AG04449 (cell line): Measurements from ENCODE around the gene COTL1.
"Not testable (repeated sequence)": the region's sequence is repeated elsewhere in the genome, so short reads cannot be mapped to it uniquely, and the experiment has no call there.

Experiments used
- CTCF ChIA-PET: fragments of 350-600 bp; formaldehyde crosslinking; extraction: SDS; loops from one replicate; lab custom pipeline; 2021; ENCODE audit warnings: antibody characterized with exemption; lab: Yijun Ruan, JAX
- POLR2A ChIA-PET: fragments of 400-600, 350-600 bp; formaldehyde crosslinking; extraction: SDS; loops from one replicate; lab custom pipeline; 2020; ENCODE audit warnings: antibody characterized with exemption, inconsistent platforms; lab: Yijun Ruan, JAX
- DNase-seq: peaks from one replicate; pipeline ENCODE4 v3.0.0-alpha.2; 2010; ENCODE audit warnings: low read depth, low spot score
- H3K4me3 ChIP-seq: 2 replicates; pipeline ENCODE4 v1.5.1; 2011; ENCODE audit warnings: low read depth, mild to moderate bottlenecking, control low read depth, low read length
- CTCF ChIP-seq: IDR thresholded peaks from one replicate; pipeline ENCODE4 v1.5.1; 2011; ENCODE audit warnings: mild to moderate bottlenecking, moderate library complexity, low read length, control low read depth, inconsistent platforms; ENCODE audit not compliant: insufficient read depth; ENCODE audit errors: missing control alignments

Gene COTL1

GRCh38 chr16:84526794-84527531 is 90.9 kb downstream of the COTL1 start:
- DNase-seq: no peak
- CTCF ChIA-PET: interaction anchor here (1.1 to 1.8 kb wide), 3 partner anchors 8 to 199 kb away, joined by 4 to 9 read pairs (median 5); no protein-coding TSS in a partner anchor

GRCh38 chr16:84524941-84525581 is 92.8 kb downstream of the COTL1 start:
- CTCF ChIA-PET: interaction anchor here (1.1 to 1.9 kb wide), 3 partner anchors 13 to 19 kb away, joined by 5 to 7 read pairs (median 5); no protein-coding TSS in a partner anchor
- DNase-seq, POLR2A ChIA-PET, H3K4me3 ChIP-seq: not testable (repeated sequence)

More at GRCh38 chr16:84526794-84527531, 90.9 kb downstream of the COTL1 start:
- H3K4me3 ChIP-seq: no peak overlapping the region
- POLR2A ChIA-PET: no interaction called here
- no peak for TF ChIP-seq CTCF

- TF ChIP-seq CTCF: no peak
- ChIA-PET POLR2A (no interaction called here), CTCF (interaction anchor here (1.0 to 1.9 kb wide), 4 partner anchors 12 to 87 kb away, joined by 3 to 7 read pairs (median 5); no protein-coding TSS in a partner anchor)
- no peak overlapping the region for H3K4me3 ChIP-seq
- DNase-seq: no peak
These were observed 93.4 kb downstream of the COTL1 start for GRCh38 chr16:84524346-84524920.

GRCh38 chr16:84521497-84521770 is 96.4 kb downstream of the COTL1 start:
- ChIA-PET CTCF (interaction anchor here (1.4 to 5.8 kb wide), 5 partner anchors 10 to 217 kb away, joined by 5 to 45 read pairs (median 11); no protein-coding TSS in a partner anchor), POLR2A (interaction anchor here (0.9 kb wide), 1 partner anchor 10 kb away, joined by 3 read pairs; no protein-coding TSS in a partner anchor)
- TF ChIP-seq CTCF: no peak
- no peak for DNase-seq
- H3K4me3 ChIP-seq: no peak overlapping the region

- no peak overlapping the region for H3K4me3 ChIP-seq
- no peak for DNase-seq
- no peak for TF ChIP-seq CTCF
- ChIA-PET CTCF (interaction anchor here (1.2 to 5.8 kb wide), 9 partner anchors 9 to 218 kb away, joined by 5 to 45 read pairs (median 7); no protein-coding TSS in a partner anchor), POLR2A (interaction anchor here (0.9 to 1.4 kb wide), 2 partner anchors 11 kb away, joined by 3 to 4 read pairs; no protein-coding TSS in a partner anchor)
These were observed 97.0 kb downstream of the COTL1 start for GRCh38 chr16:84520725-84521496.

- no peak overlapping the region for H3K4me3 ChIP-seq
- ChIA-PET POLR2A (interaction anchor here (1.4 kb wide), 1 partner anchor 12 kb away, joined by 4 read pairs; no protein-coding TSS in a partner anchor), CTCF (interaction anchor here (0.9 to 5.8 kb wide), 8 partner anchors 8 to 219 kb away, joined by 4 to 45 read pairs (median 7); no protein-coding TSS in a partner anchor)
- no peak for DNase-seq
- no peak for TF ChIP-seq CTCF
These were observed 98.0 kb downstream of the COTL1 start for GRCh38 chr16:84519855-84520254.
